Tibial nerve (tissue), 4 donors: ENCODE data around the gene MID1IP1. TPM values are rescaled to one million over a fixed set of nuclear protein-coding genes. Genes with fewer than 3 reads are reported as not detected.

Source experiments
- DNase-seq, 2 donors: peaks; one replicate each; pipeline ENCODE4 v3.0.0-alpha.2; 2019; ENCODE audit warnings: low spot score in 2 of 2
- H3K27ac ChIP-seq, 4 donors: fragments of 200-600 bp; sonication (generic) in 3 of 4; one replicate each; pipeline ENCODE4 v1.5.1; 2017 to 2019; ENCODE audit warnings: mild to moderate bottlenecking in 1 of 4
- H3K27me3 ChIP-seq, 2 donors: fragments of 200-600 bp; sonication (generic) in 1 of 2; one replicate each; pipeline versions ENCODE4 v1.5.1 to v1.6.0; 2017 to 2019
- H3K36me3 ChIP-seq, 3 donors: fragments of 200-600 bp; sonication (generic); one replicate each; pipeline ENCODE4 v1.5.1; 2018 to 2019
- H3K4me1 ChIP-seq, 4 donors: fragments of 200-600 bp; sonication (generic) in 3 of 4; one replicate each; pipeline ENCODE4 v1.5.1; 2017 to 2019
- H3K4me3 ChIP-seq, 4 donors: fragments of 200-600 bp; sonication (generic) in 3 of 4; one replicate each; pipeline ENCODE4 v1.5.1; 2017 to 2019; ENCODE audit warnings: mild to moderate bottlenecking in 1 of 4, moderate library complexity in 1 of 4
- H3K9me3 ChIP-seq, 4 donors: fragments of 200-600 bp; sonication (generic) in 3 of 4; one replicate each; pipeline ENCODE4 v1.5.1; 2017 to 2019
- EP300 ChIP-seq, 2 donors: sonication (generic); formaldehyde crosslinking; IDR thresholded peaks; one replicate each; pipeline ENCODE4 v1.6.1; 2017; ENCODE audit warnings: antibody characterized with exemption in 2 of 2, mild to moderate bottlenecking in 1 of 2
- POLR2A ChIP-seq, 2 donors: fragments of 450-650 bp; IDR thresholded peaks; one replicate each; pipeline ENCODE4 v1.6.1; 2017; ENCODE audit warnings: antibody characterized with exemption in 2 of 2, mild to moderate bottlenecking in 2 of 2, moderate library complexity in 2 of 2
- WGBS, 2 donors: methylation state at CpG; one replicate each; pipeline ENCODE4 v1.1.5; 2018; 5-methylcytosine and 5-hydroxymethylcytosine counted together
- total RNA-seq, 4 donors: library from RNA; depleted of rRNA; stranded (reverse); fragments of >200 nt; gene quantifications; one replicate each; pipeline ENCODE4 v1.1.0, GENCODE V29; 2016
- TF ChIP-seq, protein P1 (sequence below), 5 experiments: fragments of 200-600 bp in 3 of 5; fragments of 450-650 bp in 2 of 5; sonication (generic) in 3 of 5; IDR thresholded peaks; one replicate each; pipeline ENCODE4 v1.5.1; 2016 to 2019; ENCODE audit warnings: antibody characterized with exemption in 5 of 5, mild to moderate bottlenecking in 3 of 5, moderate library complexity in 2 of 5

MID1IP1 gene
- total RNA-seq, 4 donors from 2014 or later, result 67.5 to 153 (median 97.1) TPM

DNA sequence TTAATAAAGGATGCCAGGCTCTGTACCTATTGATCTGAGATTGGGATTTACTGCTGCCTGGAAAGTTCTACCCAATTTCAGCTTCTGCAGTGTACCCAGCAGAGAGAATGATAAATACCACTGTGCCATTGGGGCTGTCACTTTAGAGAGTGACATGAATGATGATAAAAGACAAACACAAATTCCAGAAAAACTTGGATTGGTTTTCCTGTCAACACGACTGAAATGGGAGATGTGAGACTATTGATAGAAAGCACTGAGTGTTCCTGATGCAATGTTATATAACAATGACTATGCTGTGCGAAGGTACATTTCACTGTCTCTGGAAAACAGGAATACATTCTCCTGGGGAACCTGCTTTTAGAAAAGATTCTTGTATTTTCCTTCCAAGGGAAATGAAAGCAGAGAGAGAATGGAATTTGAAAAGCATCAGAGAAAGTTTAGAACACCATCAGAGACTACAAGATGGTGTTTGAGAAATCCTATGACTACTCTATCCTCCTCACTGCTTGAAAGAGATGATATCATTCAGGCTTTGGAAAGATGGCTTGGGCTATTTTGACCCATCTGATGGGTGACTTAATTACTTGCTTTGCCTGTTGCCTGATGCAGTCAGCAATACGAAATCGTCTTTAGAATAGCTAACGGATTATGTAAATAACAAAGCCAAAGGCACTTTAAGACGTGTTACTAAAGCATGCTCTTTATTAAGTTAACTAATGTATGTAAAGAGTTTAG, 49.7 kb downstream of the MID1IP1 start:
- Histone ChIP-seq H3K4me1 (no peaks in the 10 kb centered on the region), H3K27ac (no peak overlapping the region), H3K27me3 (no peaks in the 10 kb centered on the region), H3K9me3 (no peaks in the 10 kb centered on the region), H3K36me3 (no peaks in the 10 kb centered on the region), H3K4me3 (no peak overlapping the region)
- TF ChIP-seq EP300 (IDR thresholded peaks at IDR 0.05), result no peak
- TF ChIP-seq, protein P1, sequence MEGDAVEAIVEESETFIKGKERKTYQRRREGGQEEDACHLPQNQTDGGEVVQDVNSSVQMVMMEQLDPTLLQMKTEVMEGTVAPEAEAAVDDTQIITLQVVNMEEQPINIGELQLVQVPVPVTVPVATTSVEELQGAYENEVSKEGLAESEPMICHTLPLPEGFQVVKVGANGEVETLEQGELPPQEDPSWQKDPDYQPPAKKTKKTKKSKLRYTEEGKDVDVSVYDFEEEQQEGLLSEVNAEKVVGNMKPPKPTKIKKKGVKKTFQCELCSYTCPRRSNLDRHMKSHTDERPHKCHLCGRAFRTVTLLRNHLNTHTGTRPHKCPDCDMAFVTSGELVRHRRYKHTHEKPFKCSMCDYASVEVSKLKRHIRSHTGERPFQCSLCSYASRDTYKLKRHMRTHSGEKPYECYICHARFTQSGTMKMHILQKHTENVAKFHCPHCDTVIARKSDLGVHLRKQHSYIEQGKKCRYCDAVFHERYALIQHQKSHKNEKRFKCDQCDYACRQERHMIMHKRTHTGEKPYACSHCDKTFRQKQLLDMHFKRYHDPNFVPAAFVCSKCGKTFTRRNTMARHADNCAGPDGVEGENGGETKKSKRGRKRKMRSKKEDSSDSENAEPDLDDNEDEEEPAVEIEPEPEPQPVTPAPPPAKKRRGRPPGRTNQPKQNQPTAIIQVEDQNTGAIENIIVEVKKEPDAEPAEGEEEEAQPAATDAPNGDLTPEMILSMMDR (IDR thresholded peaks at IDR 0.05), result no peak
- no peak for TF ChIP-seq POLR2A (IDR thresholded peaks at IDR 0.05)
- WGBS, 2 donors, result 75 to 83% methylated on average over 6 of the region's 6 CpGs
- DNase-seq, result no peak

DNA sequence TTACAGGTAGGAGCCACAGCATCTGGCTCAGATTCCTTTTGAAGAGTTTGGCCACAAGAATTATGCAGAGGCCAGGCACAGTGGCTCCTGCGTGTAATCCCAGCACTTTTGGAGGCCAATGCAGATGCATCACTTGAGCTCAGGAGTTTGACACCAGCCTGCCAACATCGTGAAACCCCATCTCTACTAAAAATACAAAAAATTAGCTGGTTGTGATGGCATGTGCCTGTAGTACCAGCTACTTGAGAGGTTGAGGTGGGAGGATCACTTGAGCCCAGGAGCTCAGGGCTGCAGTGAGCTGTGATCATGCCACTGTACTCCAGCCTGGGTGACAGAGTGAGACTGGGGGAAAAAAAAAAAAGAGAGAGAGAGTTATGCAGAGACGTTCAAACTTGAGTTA, 53.0 kb downstream of the MID1IP1 start:
- no peak for TF ChIP-seq EP300 (IDR thresholded peaks at IDR 0.05)
- TF ChIP-seq, protein P1 (IDR thresholded peaks at IDR 0.05), result no peak
- TF ChIP-seq POLR2A (IDR thresholded peaks at IDR 0.05), result no peak
- Histone ChIP-seq H3K27ac (no peak overlapping the region), H3K27me3 (no peaks in the 10 kb centered on the region), H3K4me3 (no peak overlapping the region), H3K36me3 (no peaks in the 10 kb centered on the region), H3K4me1 (no peaks in the 10 kb centered on the region), H3K9me3 (no peaks in the 10 kb centered on the region)
- 47% methylated on average over 2 to 3 of the region's 3 CpGs for WGBS, 2 donors
- no peak for DNase-seq

Other genes with a start within 250 kb of the MID1IP1 start
- 10 to 100 TPM; 28.5 to 68.2 (median 40.5) TPM for gene TSPAN7, start 239.9 kb upstream of the MID1IP1 start, total RNA-seq